HUES6 (cell line): ENCODE results near the gene RCE1.

Experiments
- H3K27ac ChIP-seq: 2 replicates; pipeline ENCODE4 v1.7.0; 2013; ENCODE audit warnings: low read depth, mild to moderate bottlenecking, low read length, inconsistent platforms
- H3K27me3 ChIP-seq: 2 replicates; pipeline ENCODE4 v1.6.1; 2013; ENCODE audit warnings: low read length; ENCODE audit not compliant: control insufficient read depth, insufficient read depth
- H3K36me3 ChIP-seq: 2 replicates; pipeline ENCODE4 v1.6.1; 2013; ENCODE audit warnings: low read length; ENCODE audit not compliant: control insufficient read depth, insufficient read depth
- H3K4me1 ChIP-seq: 2 replicates; pipeline ENCODE4 v1.6.1; 2013; ENCODE audit warnings: low read length; ENCODE audit not compliant: control insufficient read depth, insufficient read depth
- H3K4me3 ChIP-seq: 2 replicates; pipeline ENCODE4 v1.5.1; 2013; ENCODE audit warnings: low read depth, low read length
- H3K9ac ChIP-seq: one replicate; pipeline ENCODE4 v1.6.1; 2013; ENCODE audit warnings: mild to moderate bottlenecking, low read length
- H3K9me3 ChIP-seq: 2 replicates; pipeline ENCODE4 v1.6.1; 2013; ENCODE audit warnings: low read depth, low read length; ENCODE audit not compliant: control insufficient read depth, insufficient read depth

The RCE1 gene

DNA sequence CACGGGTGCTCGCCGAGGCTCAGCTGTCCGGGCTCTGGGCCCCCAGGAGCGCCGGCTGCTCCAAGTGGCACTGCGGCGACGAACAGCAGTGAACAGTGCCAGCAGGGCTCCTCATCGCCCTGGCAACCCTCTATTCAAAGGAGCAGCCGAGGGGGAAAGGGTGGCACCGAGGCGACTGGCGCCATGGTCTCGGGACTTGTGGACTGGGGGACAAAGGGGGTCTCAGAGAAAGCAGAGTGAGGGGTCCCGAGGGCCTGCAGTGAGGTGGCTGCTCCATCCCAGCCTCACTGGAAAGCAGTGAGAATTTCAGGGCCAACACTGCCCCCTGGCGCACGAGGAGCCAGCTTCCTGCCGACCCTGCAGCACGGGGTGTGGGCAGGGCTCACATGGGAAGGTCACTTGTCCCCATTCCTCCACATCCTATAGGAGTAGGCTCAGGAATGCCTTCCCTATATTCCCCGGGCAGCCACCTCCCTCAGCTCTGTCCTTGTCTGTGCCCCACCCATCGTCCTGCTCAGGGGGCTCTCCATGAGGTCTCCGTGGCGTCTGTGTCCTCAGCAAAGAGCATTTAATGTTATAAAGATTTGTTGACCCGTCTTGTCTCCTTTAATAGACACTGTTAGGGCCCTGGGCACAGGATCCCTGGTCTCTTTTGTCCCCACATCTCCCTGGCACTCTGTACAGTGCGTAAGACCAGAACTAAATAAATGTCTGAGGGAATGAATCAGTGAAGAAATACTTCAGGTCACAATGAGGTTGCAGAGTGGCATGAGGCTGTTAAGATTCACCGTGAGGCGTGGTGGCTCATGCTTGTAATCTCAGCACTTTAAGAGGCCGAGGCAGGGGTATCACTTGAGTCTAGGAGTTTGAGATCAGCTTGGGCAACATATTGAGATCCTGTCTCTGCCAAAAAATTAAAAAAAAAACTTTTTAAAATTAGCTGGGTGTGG lies 40.0 kb downstream of the RCE1 start:
- no peak overlapping the region for H3K27ac ChIP-seq

DNA sequence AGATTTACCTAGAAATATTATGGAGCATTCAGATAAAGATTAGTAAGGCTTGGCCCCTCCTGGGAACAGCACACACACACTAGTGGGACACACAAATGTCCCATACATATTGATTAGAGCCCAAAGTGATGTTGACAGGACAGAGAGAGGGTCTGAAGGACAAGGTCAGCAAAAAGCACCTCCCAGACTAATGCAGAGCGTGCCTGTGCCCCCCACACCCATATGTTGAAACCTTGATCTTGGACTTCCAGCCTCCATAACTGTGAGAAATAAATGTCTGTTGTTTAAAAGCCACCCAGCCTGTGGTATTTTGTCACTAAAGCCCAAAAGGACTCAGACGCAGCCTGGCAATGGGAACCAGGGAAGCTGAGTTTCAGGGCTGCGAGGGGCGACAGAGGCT lies 41.2 kb downstream of the RCE1 start:
- Histone ChIP-seq H3K36me3 (no peaks in the 10 kb centered on the region), H3K9ac (no peak overlapping the region), H3K27me3 (no peaks in the 10 kb centered on the region), H3K4me3 (no peak overlapping the region), H3K27ac (no peak overlapping the region), H3K9me3 (no peaks in the 10 kb centered on the region), H3K4me1 (peaks cover 34% of the 10 kb centered on the region)

More for the DNA sequence above, 40.0 kb downstream of the RCE1 start:
- Histone ChIP-seq H3K4me1 (peaks cover 34% of the 10 kb centered on the region), H3K9me3 (no peaks in the 10 kb centered on the region), H3K9ac (no peak overlapping the region), H3K4me3 (no peak overlapping the region), H3K36me3 (no peaks in the 10 kb centered on the region), H3K27me3 (no peaks in the 10 kb centered on the region)

DNA sequence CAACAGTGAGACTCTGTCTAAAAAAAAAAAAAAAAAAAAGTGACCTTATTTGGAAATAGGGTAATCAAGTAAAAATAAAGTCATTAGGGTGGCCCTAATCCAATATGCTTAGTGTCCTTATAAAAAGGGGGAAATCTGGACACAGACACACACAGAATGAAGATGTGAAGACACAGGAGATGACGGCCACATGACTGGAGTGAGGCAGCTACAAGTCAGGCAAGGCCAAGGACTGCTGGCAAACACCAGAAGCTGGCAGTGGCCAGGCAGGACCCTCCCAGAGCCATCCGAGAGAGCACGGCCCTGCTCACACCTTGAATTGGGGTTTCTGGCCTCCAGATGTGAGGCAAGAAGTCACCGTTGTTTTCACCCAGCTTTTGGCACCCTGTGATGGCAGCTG lies 42.2 kb downstream of the RCE1 start:
- Histone ChIP-seq H3K27me3 (no peaks in the 10 kb centered on the region), H3K9ac (no peak overlapping the region), H3K4me1 (peaks cover 32% of the 10 kb centered on the region), H3K27ac (no peak overlapping the region), H3K4me3 (no peak overlapping the region), H3K9me3 (no peaks in the 10 kb centered on the region), H3K36me3 (no peaks in the 10 kb centered on the region)

DNA sequence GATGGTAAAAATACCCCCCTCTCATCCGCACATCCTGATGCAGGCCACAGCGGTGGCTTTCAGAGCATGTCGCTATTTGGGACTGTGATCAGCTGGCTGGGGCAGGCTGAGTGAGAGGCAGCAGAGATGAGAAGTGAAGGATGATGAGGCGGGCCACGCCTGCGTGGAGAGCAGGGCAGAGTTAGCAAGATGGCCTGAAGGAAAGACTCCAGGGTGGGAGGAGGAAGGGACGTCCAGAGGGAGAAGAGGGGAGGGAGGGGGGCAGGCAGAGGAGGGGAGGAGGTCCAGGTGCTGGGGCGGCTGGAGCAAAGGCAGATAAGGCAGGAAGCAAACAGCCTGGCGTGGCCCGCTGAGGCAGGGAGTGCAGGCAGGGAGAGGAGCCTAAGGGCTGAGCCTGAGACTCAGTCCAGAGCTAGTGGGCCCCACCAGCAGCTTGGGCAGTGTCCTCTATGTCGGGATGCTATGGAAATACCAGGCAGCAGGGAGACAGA lies 42.8 kb downstream of the RCE1 start:
- Histone ChIP-seq H3K27ac (no peak overlapping the region), H3K4me1 (peaks cover 26% of the 10 kb centered on the region)

DNA sequence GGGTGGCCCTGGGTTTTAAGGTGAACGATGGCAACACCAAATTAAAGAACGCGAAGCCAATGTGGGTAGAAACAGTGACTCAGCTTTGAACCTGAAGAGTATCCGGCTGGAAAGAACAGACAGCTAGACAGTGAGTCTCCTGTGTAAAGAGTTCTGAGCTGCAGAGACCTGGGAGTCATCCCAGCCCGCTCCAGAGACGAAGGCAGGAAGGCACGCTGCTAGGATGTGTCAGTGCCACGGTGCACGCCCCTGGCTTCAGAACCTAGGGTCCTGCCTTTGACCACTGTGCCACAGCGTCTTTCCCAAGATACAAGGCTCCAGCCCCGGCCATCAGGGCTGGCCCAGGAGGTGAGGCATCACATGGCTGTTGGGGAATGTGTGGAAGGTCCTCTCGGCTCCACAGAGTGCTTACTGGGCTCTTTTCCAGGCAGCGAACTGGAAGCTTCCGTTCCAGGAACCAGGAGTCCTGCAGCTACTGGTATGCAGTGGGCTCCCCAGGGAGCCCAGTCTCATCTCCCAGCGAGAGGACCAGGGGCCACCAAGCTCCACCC lies 43.5 kb downstream of the RCE1 start:
- H3K27me3 ChIP-seq: no peaks in the 10 kb centered on the region
- H3K36me3 ChIP-seq: no peaks in the 10 kb centered on the region
- no peak overlapping the region for H3K4me3 ChIP-seq
- H3K27ac ChIP-seq: no peak overlapping the region
- no peak overlapping the region for H3K9ac ChIP-seq
- H3K4me1 ChIP-seq: peaks cover 27% of the 10 kb centered on the region; the same call in 1 of the 2 replicates
- no peaks in the 10 kb centered on the region for H3K9me3 ChIP-seq

More for the DNA sequence above, 42.8 kb downstream of the RCE1 start:
- no peaks in the 10 kb centered on the region for H3K36me3 ChIP-seq
- H3K27me3 ChIP-seq: no peaks in the 10 kb centered on the region
- no peaks in the 10 kb centered on the region for H3K9me3 ChIP-seq
- H3K4me3 ChIP-seq: no peak overlapping the region
- no peak overlapping the region for H3K9ac ChIP-seq

DNA sequence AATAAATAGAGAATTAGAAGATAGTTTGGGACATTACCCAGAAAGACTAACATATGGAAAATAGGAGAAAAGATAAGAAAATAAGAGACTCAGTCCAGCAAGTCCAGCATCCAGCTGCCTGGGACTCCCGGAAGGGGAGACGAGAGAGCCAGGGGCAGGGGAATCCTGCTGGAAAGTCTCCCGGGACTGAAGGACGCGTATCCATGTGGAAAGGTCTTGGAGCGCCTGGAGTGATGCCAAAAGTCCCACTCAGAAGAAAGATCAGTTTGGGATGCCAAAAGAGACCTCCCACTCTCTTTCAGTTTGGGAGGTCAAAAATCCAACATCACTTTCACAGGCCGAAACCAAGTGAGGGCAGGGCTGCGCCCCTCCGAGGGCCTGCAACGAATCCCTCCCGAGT lies 44.3 kb downstream of the RCE1 start:
- H3K36me3 ChIP-seq: no peaks in the 10 kb centered on the region

DNA sequence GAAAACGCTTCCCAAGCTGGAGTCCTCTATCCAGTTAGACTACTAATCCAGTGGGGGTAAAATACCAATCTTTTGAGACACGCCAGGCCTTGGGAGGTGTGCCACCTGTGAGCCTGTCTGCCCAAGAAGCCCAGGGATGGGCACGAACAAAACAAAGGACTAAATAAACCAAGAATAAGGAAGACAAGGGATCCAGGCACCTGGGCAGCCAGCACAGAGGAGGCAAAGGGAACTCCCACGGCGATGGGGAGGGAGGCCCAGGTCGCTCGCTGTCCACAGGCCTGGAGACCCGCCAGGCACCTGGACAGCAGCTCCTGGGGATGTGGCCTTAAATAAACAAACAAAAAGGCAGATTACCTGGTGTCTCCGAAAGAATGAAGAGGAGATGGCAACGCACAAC lies 45.0 kb downstream of the RCE1 start:
- Histone ChIP-seq H3K4me3 (no peak overlapping the region), H3K36me3 (no peaks in the 10 kb centered on the region), H3K27ac (no peak overlapping the region), H3K27me3 (no peaks in the 10 kb centered on the region), H3K4me1 (peaks cover 25% of the 10 kb centered on the region; the same call in 1 of the 2 replicates), H3K9ac (no peak overlapping the region), H3K9me3 (no peaks in the 10 kb centered on the region)

More for the DNA sequence above, 44.3 kb downstream of the RCE1 start:
- Histone ChIP-seq H3K27me3 (no peaks in the 10 kb centered on the region), H3K4me1 (peaks cover 26% of the 10 kb centered on the region; the same call in 1 of the 2 replicates), H3K27ac (no peak overlapping the region), H3K9me3 (no peaks in the 10 kb centered on the region), H3K4me3 (no peak overlapping the region), H3K9ac (no peak overlapping the region)

DNA sequence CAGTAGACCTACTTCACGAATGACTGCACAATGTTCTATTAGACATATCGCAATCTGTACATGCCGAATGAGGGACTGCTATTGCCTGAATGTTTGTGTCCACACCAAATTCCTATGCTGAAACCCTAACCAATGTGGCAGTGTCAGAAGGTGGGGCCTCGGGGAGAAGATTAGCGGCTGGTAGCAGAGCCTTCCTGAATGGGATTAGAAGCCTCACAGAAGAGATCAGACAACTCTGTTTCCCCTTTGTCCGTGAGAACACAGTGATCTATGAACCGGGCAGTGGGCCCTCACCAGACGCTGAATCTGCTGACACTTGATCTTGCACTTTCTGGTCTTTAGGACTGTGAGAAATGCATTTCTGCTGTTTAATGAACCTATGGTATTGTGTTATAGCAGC lies 46.7 kb downstream of the RCE1 start:
- no peaks in the 10 kb centered on the region for H3K36me3 ChIP-seq

DNA sequence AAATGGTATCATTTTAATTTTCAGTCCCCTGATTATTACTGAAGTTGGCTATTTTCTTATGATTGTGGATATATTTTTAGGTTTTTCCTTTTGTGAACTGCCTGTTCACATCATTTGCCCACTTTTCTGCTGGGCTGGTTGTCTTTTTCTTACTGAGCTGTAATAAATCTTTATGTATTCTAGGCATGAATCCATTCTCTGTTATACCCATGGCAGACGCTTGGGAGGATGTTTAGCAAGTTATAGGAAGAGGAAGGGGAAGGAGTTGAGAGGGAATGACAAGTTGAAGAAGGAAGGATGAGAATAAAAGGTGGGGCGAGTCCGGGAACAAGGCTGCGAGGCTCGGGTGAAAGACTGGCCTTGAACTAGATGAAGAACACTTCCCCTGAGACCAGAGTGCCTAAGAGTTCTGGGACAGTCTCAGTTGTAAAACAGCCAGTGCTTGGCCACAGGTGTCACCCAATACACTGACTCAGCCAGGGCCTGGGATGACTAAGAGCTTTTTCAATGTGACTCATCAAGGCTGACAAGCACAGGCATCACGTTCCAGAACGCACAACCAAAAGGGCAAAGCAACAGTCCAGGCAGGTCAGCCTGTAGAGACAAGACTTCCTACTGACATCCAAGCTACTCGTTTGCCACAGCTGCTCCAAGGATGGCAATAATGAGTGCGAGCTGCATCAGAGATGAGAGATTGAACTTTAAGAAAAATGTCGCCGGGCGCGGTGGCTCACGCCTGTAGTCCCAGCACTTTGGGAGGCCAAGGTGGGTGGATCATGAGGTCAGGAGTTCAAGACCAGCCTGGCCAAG lies 48.8 kb downstream of the RCE1 start:
- Histone ChIP-seq H3K4me1 (peaks cover 21% of the 10 kb centered on the region; the same call in 1 of the 2 replicates), H3K36me3 (no peaks in the 10 kb centered on the region), H3K9ac (no peak overlapping the region), H3K27ac (peak overlapping the region; percentile 48; the same call in 1 of the 2 replicates), H3K4me3 (no peak overlapping the region), H3K9me3 (no peaks in the 10 kb centered on the region), H3K27me3 (no peaks in the 10 kb centered on the region)

More for the DNA sequence above, 46.7 kb downstream of the RCE1 start:
- Histone ChIP-seq H3K27ac (no peak overlapping the region), H3K27me3 (no peaks in the 10 kb centered on the region), H3K9ac (no peak overlapping the region), H3K4me3 (no peak overlapping the region), H3K9me3 (no peaks in the 10 kb centered on the region), H3K4me1 (peaks cover 27% of the 10 kb centered on the region; the same call in 1 of the 2 replicates)

GRCh38 chr11:66892911-66893310 lies 49.7 kb downstream of the RCE1 start:
- Histone ChIP-seq H3K27me3 (no peaks in the 10 kb centered on the region), H3K9me3 (no peaks in the 10 kb centered on the region), H3K27ac (no peak overlapping the region), H3K36me3 (no peaks in the 10 kb centered on the region), H3K4me3 (no peak overlapping the region), H3K9ac (peak overlapping the region; percentile 3), H3K4me1 (peaks cover 21% of the 10 kb centered on the region; the same call in 1 of the 2 replicates)
